Measurements from ENCODE around the gene HSD17B3. TPM values are rescaled to one million over a fixed set of nuclear protein-coding genes. Genes with fewer than 3 reads are reported as not detected.

HSD17B3 gene
- total and polyA plus RNA-seq, 2 experiments from 2014 or later, result not detected

DNA sequence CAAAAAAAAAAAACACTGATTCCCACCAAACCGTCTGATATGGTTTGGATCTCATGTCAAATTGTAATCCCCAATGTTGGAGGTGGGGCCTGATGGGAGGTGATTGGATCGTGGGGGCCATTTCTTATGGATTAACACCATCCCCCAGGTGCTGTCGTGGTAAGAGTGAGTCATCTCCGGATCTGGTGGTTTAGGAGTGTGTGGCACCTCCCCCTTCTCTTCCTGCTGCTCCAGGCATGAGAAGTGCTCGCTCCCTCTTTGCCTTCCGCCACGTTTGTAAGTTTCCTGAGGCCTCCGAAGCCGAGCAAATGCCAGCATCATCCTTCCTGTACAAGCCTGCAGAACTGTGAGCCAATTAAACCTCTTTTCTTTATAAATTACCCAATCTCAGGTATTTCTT, 45.2 kb downstream of the HSD17B3 start:
- Mint-ChIP-seq H3K27me3 (ENCODE audit: insufficient read depth, low read depth, poor library complexity) (peaks cover 8% of the 10 kb centered on the region), H3K36me3 (ENCODE audit: low read depth) (peaks cover 3% of the 10 kb centered on the region), H3K4me1 (peaks cover 57% of the 10 kb centered on the region), H3K27ac (peak overlapping the region; percentile 26), H3K4me3 (peak overlapping the region; percentile 30), H3K9me3 (no peaks in the 10 kb centered on the region)
- Histone ChIP-seq H3K27ac (ENCODE audit: low read depth) (no peak overlapping the region), H3K79me2 (replicated peaks; ENCODE audit: insufficient read depth) (no peaks in the 10 kb centered on the region), H4K20me1 (replicated peaks; ENCODE audit: insufficient read depth) (no peaks in the 10 kb centered on the region), H3K4me1 (ENCODE audit: insufficient read depth) (peaks cover 38% of the 10 kb centered on the region), H3K9me2 (ENCODE audit: insufficient read depth) (no peaks in the 10 kb centered on the region), H3F3A (replicated peaks; ENCODE audit: low read depth) (no peaks in the 10 kb centered on the region), H3K4me3 (no peak overlapping the region), H3K4me2 (peak overlapping the region; percentile 52), H3K27me3 (ENCODE audit: insufficient read depth) (no peaks in the 10 kb centered on the region), H3K36me3 (ENCODE audit: insufficient read depth) (no peaks in the 10 kb centered on the region), H2AFZ (no peak overlapping the region)
- peak; percentile 78 for ATAC-seq
- TF ChIP-seq JUNB (IDR thresholded peaks at IDR 0.05; ENCODE audit: unreplicated experiment) (no peak), STAT1 (IDR thresholded peaks at IDR 0.05; ENCODE audit: unreplicated experiment) (no peak), ZNF331 (CRISPR knock-in tag; IDR thresholded peaks at IDR 0.05; ENCODE audit: low read depth) (no peak), ZNF114 (CRISPR knock-in tag; IDR thresholded peaks at IDR 0.05) (no peak), NANOG (IDR thresholded peaks at IDR 0.05; ENCODE audit: borderline replicate concordance) (no peak)
- TF ChIP-seq, protein P1, sequence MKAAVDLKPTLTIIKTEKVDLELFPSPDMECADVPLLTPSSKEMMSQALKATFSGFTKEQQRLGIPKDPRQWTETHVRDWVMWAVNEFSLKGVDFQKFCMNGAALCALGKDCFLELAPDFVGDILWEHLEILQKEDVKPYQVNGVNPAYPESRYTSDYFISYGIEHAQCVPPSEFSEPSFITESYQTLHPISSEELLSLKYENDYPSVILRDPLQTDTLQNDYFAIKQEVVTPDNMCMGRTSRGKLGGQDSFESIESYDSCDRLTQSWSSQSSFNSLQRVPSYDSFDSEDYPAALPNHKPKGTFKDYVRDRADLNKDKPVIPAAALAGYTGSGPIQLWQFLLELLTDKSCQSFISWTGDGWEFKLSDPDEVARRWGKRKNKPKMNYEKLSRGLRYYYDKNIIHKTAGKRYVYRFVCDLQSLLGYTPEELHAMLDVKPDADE (IDR thresholded peaks at IDR 0.05), result no peak
- peak; percentile 76 for DNase-seq (ENCODE audit: low spot score)

DNA sequence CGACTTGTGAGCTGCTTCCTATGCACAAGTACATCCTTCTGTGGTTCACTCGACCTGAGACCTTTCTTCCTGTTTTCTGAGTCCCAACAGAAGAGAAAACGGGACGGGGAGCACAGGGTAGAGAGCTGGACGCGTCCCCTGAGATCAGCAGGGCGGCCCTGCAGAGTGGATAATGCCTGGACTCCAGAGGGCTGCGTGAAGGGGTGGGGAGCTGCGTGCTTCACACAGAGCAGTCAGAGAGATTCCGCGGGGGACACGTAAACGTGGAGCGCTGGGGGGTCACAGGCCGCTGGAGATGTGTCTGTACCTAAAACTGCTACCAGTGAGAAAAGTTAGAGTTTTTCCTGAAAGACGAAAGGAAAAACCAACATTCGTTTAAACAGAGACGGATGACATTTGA, 46.3 kb downstream of the HSD17B3 start:
- H4K20me1 ChIP-seq (replicated peaks; ENCODE audit: insufficient read depth), result no peaks in the 10 kb centered on the region
- H3F3A ChIP-seq (replicated peaks; ENCODE audit: low read depth), result no peaks in the 10 kb centered on the region
- no peaks in the 10 kb centered on the region for H3K79me2 ChIP-seq (replicated peaks; ENCODE audit: insufficient read depth)
- no peaks in the 10 kb centered on the region for H3K36me3 ChIP-seq (ENCODE audit: insufficient read depth)
- peaks cover 35% of the 10 kb centered on the region for H3K4me1 ChIP-seq (ENCODE audit: insufficient read depth)
- H3K36me3 Mint-ChIP-seq (ENCODE audit: low read depth), result no peaks in the 10 kb centered on the region
- H3K27me3 Mint-ChIP-seq (ENCODE audit: insufficient read depth, low read depth, poor library complexity), result peaks cover 8% of the 10 kb centered on the region
- DNase-seq (ENCODE audit: low spot score) (peak; percentile 24), ATAC-seq (peak; percentile 48)
- no peaks in the 10 kb centered on the region for H3K9me2 ChIP-seq (ENCODE audit: insufficient read depth)
- no peaks in the 10 kb centered on the region for H3K9me3 Mint-ChIP-seq
- H3K27me3 ChIP-seq (ENCODE audit: insufficient read depth), result no peaks in the 10 kb centered on the region
- peak overlapping the region; percentile 45; the same call in 1 of the 2 replicates for H3K27ac ChIP-seq (ENCODE audit: low read depth)
- H3K4me2 ChIP-seq, result no peak overlapping the region
- H2AFZ ChIP-seq, result peak overlapping the region; percentile 98
- peak overlapping the region; percentile 66; the same call in 1 of the 2 replicates for H3K27ac Mint-ChIP-seq
- no peak overlapping the region for H3K4me3 ChIP-seq
- peaks cover 55% of the 10 kb centered on the region for H3K4me1 Mint-ChIP-seq
- no peak overlapping the region for H3K4me3 Mint-ChIP-seq
- no peak for TF ChIP-seq EZH2 (IDR thresholded peaks at IDR 0.05; ENCODE audit: low read depth, unreplicated experiment)
- no peak for TF ChIP-seq POLR2AphosphoS5 (IDR thresholded peaks at IDR 0.05; ENCODE audit: low read depth)
- no peak for TF ChIP-seq JUNB (IDR thresholded peaks at IDR 0.05; ENCODE audit: unreplicated experiment)
- no peak for TF ChIP-seq ZNF114 (CRISPR knock-in tag; IDR thresholded peaks at IDR 0.05)
- TF ChIP-seq, protein P1 (IDR thresholded peaks at IDR 0.05), result no peak
- no peak for TF ChIP-seq EZH2phosphoT487 (IDR thresholded peaks at IDR 0.05; ENCODE audit: unreplicated experiment)
- TF ChIP-seq CREB1 (CRISPR knock-in tag; IDR thresholded peaks at IDR 0.05; ENCODE audit: low read depth), result no peak
- TF ChIP-seq NANOG (IDR thresholded peaks at IDR 0.05; ENCODE audit: borderline replicate concordance), result no peak
- TF ChIP-seq, protein P2, sequence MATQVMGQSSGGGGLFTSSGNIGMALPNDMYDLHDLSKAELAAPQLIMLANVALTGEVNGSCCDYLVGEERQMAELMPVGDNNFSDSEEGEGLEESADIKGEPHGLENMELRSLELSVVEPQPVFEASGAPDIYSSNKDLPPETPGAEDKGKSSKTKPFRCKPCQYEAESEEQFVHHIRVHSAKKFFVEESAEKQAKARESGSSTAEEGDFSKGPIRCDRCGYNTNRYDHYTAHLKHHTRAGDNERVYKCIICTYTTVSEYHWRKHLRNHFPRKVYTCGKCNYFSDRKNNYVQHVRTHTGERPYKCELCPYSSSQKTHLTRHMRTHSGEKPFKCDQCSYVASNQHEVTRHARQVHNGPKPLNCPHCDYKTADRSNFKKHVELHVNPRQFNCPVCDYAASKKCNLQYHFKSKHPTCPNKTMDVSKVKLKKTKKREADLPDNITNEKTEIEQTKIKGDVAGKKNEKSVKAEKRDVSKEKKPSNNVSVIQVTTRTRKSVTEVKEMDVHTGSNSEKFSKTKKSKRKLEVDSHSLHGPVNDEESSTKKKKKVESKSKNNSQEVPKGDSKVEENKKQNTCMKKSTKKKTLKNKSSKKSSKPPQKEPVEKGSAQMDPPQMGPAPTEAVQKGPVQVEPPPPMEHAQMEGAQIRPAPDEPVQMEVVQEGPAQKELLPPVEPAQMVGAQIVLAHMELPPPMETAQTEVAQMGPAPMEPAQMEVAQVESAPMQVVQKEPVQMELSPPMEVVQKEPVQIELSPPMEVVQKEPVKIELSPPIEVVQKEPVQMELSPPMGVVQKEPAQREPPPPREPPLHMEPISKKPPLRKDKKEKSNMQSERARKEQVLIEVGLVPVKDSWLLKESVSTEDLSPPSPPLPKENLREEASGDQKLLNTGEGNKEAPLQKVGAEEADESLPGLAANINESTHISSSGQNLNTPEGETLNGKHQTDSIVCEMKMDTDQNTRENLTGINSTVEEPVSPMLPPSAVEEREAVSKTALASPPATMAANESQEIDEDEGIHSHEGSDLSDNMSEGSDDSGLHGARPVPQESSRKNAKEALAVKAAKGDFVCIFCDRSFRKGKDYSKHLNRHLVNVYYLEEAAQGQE (IDR thresholded peaks at IDR 0.05; ENCODE audit: unreplicated experiment), result no peak
- TF ChIP-seq STAT1 (IDR thresholded peaks at IDR 0.05; ENCODE audit: unreplicated experiment), result no peak
- TF ChIP-seq, protein P3, sequence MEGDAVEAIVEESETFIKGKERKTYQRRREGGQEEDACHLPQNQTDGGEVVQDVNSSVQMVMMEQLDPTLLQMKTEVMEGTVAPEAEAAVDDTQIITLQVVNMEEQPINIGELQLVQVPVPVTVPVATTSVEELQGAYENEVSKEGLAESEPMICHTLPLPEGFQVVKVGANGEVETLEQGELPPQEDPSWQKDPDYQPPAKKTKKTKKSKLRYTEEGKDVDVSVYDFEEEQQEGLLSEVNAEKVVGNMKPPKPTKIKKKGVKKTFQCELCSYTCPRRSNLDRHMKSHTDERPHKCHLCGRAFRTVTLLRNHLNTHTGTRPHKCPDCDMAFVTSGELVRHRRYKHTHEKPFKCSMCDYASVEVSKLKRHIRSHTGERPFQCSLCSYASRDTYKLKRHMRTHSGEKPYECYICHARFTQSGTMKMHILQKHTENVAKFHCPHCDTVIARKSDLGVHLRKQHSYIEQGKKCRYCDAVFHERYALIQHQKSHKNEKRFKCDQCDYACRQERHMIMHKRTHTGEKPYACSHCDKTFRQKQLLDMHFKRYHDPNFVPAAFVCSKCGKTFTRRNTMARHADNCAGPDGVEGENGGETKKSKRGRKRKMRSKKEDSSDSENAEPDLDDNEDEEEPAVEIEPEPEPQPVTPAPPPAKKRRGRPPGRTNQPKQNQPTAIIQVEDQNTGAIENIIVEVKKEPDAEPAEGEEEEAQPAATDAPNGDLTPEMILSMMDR (conservative IDR thresholded peaks at IDR 0.05; ENCODE audit: low read depth in 2 of 2), result no peak

Measured in GM23338 (cell line).